GM10266 (cell line): ENCODE measurements around the gene AZU1.

Experiments used
- DNase-seq: peaks from one replicate; pipeline ENCODE4 v3.0.0; 2012; ENCODE audit errors: extremely low spot score
- CTCF ChIP-seq: IDR thresholded peaks from 2 replicates; pipeline ENCODE4 v1.5.1; 2012; ENCODE audit warnings: mild to moderate bottlenecking, low read depth; ENCODE audit not compliant: control insufficient read depth, insufficient read depth; ENCODE audit errors: missing control alignments

Gene AZU1

GRCh38 chr19:861141-861755 is 33.6 kb downstream of the AZU1 start:
- DNase-seq, result no peak
- no peak for TF ChIP-seq CTCF

- peak; percentile 95 for DNase-seq
- TF ChIP-seq CTCF, result no peak
These were observed 34.3 kb downstream of the AZU1 start for GRCh38 chr19:861756-862580.

- no peak for TF ChIP-seq CTCF
- peak; percentile 89 for DNase-seq
These were observed 35.1 kb downstream of the AZU1 start for GRCh38 chr19:862581-863314.

- no peak for TF ChIP-seq CTCF
- DNase-seq, result no peak
These were observed 35.6 kb downstream of the AZU1 start for GRCh38 chr19:863315-863620.

GRCh38 chr19:866769-867300 is 39.2 kb downstream of the AZU1 start:
- TF ChIP-seq CTCF, result no peak
- DNase-seq, result no peak

GRCh38 chr19:867301-867793 is 39.7 kb downstream of the AZU1 start:
- TF ChIP-seq CTCF, result no peak
- no peak for DNase-seq
